Chondrocyte (in vitro differentiated cells): ENCODE measurements around the gene TNFRSF1B. TPM values are rescaled to one million over a fixed set of nuclear protein-coding genes. Genes with fewer than 3 reads are reported as not detected.

Experiments
- DNase-seq: peaks from one replicate; pipeline ENCODE4 v3.0.0; 2021; ENCODE audit warnings: mixed read lengths, low spot score
- H3K27ac Mint-ChIP-seq: one replicate; pipeline ENCODE4 v1.8.0; 2021; ENCODE audit warnings: mild to moderate bottlenecking, moderate library complexity, mixed read lengths; ENCODE audit not compliant: unreplicated experiment
- H3K27me3 Mint-ChIP-seq: 2 replicates; pipeline ENCODE4 v1.8.0; 2021; ENCODE audit warnings: low read depth, mixed read lengths
- H3K36me3 Mint-ChIP-seq: 2 replicates; pipeline ENCODE4 v1.8.0; 2021; ENCODE audit warnings: low read depth, mixed read lengths
- H3K4me1 Mint-ChIP-seq: 2 replicates; pipeline ENCODE4 v1.8.0; 2021; ENCODE audit warnings: low read depth, mild to moderate bottlenecking, mixed read lengths
- H3K4me3 Mint-ChIP-seq: one replicate; pipeline ENCODE4 v1.8.0; 2021; ENCODE audit warnings: mild to moderate bottlenecking, moderate library complexity, mixed read lengths; ENCODE audit not compliant: unreplicated experiment
- H3K9me3 Mint-ChIP-seq: 2 replicates; pipeline ENCODE4 v1.8.0; 2021; ENCODE audit warnings: low read depth, mixed read lengths
- microRNA-seq: library from miRNA; unstranded; fragments of <30 nt; microRNA quantifications from one replicate; pipeline ENCODE4 v1.2.0, GENCODE V29; 2020; ENCODE audit warnings: borderline number of aligned reads
- total RNA-seq: library from RNA; stranded (reverse); gene quantifications from 3 replicates; pipeline ENCODE4 v1.2.1, GENCODE V29; 2021
- TF ChIP-seq, protein P1 (sequence below): fragments of 200-600 bp; sonication (generic); IDR thresholded peaks from 2 replicates; pipeline ENCODE4 v1.5.0; 2021; ENCODE audit warnings: antibody characterized with exemption, mild to moderate bottlenecking, moderate library complexity

Gene TNFRSF1B
- total RNA-seq, 1 donor from 2014 or later: 0.22 TPM

- Mint-ChIP-seq H3K9me3 (no peaks in the 10 kb centered on the region), H3K4me1 (no peaks in the 10 kb centered on the region), H3K27me3 (no peaks in the 10 kb centered on the region), H3K27ac (no peak overlapping the region), H3K4me3 (no peak overlapping the region), H3K36me3 (peaks cover 36% of the 10 kb centered on the region)
- TF ChIP-seq, protein P1, sequence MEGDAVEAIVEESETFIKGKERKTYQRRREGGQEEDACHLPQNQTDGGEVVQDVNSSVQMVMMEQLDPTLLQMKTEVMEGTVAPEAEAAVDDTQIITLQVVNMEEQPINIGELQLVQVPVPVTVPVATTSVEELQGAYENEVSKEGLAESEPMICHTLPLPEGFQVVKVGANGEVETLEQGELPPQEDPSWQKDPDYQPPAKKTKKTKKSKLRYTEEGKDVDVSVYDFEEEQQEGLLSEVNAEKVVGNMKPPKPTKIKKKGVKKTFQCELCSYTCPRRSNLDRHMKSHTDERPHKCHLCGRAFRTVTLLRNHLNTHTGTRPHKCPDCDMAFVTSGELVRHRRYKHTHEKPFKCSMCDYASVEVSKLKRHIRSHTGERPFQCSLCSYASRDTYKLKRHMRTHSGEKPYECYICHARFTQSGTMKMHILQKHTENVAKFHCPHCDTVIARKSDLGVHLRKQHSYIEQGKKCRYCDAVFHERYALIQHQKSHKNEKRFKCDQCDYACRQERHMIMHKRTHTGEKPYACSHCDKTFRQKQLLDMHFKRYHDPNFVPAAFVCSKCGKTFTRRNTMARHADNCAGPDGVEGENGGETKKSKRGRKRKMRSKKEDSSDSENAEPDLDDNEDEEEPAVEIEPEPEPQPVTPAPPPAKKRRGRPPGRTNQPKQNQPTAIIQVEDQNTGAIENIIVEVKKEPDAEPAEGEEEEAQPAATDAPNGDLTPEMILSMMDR: no peak
- no peak for DNase-seq
Measured at GRCh38 chr1:12258272-12258671, 91.5 kb downstream of the TNFRSF1B start.

Small RNAs within 50 kb of the gene (microRNA-seq; reads per million reads assigned to microRNA genes)
- not detected for gene MIR4632
- not detected for gene MIR7846

Other genes starting within 250 kb of the TNFRSF1B start
- gene KIAA2013, start 240.6 kb upstream of the TNFRSF1B start, total RNA-seq: 46.3 to 51.4 TPM (median 47.6 TPM) in 3 replicates
- 344 to 509 TPM (median 477 TPM) in 3 replicates for gene PLOD1, start 232.3 kb upstream of the TNFRSF1B start, total RNA-seq
- gene MFN2, start 186.5 kb upstream of the TNFRSF1B start, total RNA-seq: 53.1 to 68.8 TPM (median 56.6 TPM) in 3 replicates
- 14.5 to 17.8 TPM (median 17.7 TPM) in 3 replicates for gene MIIP, start 147.5 kb upstream of the TNFRSF1B start, total RNA-seq
- not detected in 3 replicates for gene TNFRSF8, start 103.7 kb upstream of the TNFRSF1B start, total RNA-seq
- gene VPS13D, start 63.0 kb downstream of the TNFRSF1B start, total RNA-seq: 39.4 to 51.2 TPM (median 40.0 TPM) in 3 replicates